ENCODE measurements around the gene KIAA0586.
A peak's percentile ranks its signal among the peaks of the same experiment; 100 is the strongest.
"Not testable (repeated sequence)": the region's sequence is repeated elsewhere in the genome, so short reads cannot be mapped to it uniquely, and the experiment has no call there.

The KIAA0586 gene

GRCh38 chr14:58549105-58549757 is 121.7 kb downstream of the KIAA0586 start:
- no peak for DNase-seq (ENCODE audit: low read depth in 2 of 2)

DNA sequence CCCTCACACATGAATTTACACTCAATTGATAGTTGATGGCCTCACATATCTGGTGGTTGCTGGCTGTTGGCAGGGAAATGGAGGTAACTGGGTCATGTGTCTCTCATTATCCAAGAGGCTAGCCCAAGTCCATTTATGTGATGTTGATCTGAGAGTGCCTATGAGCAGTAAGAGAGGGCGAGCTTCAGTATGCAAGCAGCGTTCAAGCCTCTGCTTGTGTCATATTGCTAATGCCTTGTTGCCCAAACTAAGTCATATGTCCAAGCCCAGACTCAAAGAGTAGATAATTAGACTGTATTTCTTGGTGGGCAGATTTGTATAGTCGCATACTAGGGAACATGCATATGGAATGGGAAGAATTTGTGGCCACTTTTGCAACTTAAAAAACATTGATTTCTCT is 126.4 kb downstream of the KIAA0586 start:
- no peak for DNase-seq (ENCODE audit: low read depth in 2 of 2)

DNA sequence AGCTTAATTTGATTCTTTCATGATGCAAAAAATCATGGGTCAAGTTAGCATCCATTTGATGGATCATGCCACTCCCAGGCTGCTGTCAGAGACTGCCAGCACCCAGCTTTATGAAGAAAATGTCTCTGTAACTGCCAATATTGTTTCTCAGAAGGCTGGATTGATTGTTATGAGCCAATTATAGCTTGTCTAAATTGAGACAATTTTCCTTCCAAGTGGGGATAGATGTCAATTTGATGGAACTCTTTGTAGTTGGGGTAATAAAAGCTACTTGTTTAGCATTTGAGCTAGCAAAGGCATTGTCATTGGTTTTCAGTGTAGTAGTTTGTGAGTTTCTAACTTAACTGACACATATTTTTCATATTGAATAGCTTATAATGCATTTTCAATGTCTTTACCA is 128.1 kb downstream of the KIAA0586 start:
- DNase-seq (ENCODE audit: low read depth in 2 of 2): no peak

DNA sequence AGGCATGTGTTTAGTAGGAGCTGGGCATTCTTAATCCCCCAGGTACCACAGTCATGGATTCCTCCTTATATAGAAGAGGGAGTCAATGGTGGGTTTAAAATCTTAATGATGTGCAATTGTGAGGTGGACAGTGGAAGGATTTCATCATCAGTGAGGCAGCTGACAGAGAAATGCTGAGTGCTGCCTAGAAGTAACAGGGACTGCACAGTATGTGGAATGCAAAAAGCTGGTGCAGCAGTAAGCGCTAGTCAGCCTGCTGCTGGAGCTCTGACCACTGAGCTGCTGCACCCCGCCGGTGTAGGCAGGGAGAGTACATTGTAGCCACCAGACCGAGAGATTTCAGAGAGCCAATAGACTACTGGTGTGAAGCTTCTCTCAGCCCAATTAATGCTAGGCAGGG is 129.7 kb downstream of the KIAA0586 start:
- no peak for DNase-seq (ENCODE audit: low read depth in 2 of 2)

DNA sequence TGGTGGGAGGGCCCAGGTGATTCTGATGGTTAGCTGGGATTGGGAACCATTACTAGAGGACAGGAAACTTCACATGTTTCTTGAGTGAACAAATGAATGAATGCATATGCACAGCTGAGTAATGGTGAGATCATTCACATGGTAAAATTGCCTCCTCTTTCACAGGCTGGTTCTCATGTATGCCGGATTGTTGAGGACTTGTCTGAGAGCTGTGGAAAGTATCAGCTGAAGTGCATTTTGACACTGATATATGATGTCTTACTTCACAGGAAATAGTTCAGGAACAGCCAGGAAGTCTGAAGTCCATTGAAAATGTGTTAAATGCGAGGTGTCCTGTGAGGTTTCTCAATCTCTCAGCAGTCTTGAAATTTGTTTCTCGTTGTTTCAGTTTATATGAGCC is 132.7 kb downstream of the KIAA0586 start:
- DNase-seq (ENCODE audit: low read depth in 2 of 2): no peak

DNA sequence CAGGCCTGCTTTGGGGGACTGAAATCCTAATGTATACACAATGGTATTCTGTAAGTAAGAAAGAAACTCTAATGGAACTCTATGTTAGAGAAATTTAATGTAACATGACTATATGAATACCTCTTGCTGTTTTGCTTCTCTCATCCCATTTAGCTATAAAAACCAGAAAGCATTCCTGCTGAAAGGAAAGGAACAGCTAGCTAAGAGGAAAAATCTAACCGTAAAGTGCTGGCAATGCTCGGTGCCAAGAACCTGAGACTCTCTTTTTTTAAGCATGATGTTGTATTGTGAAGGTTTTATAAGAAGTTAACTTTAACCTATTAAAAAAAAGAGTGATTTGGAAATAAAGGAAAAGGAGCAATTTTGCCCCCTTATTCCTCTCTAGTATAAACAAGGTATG is 134.6 kb downstream of the KIAA0586 start:
- no peak for DNase-seq (ENCODE audit: low read depth in 2 of 2)

DNA sequence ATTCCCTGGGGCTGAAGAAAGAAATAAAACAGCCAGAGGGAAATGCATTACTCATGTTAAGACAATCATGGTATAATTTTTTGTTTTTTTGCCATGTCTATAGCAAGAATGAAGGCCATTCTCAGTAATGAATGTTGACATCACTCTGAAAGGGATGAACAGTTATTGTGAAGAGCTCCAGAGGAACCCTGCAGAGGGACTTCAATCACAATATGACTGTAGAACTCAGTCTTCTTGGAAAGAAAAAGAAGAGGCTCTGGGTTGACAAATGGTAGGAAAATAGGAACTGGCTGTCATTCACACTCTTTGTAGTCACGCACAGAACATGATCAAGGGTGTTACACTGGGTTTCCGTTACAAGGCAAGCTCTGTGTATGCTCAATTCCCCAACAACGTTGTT is 136.5 kb downstream of the KIAA0586 start:
- no peak for DNase-seq (ENCODE audit: low read depth in 2 of 2)

- no peak for DNase-seq (ENCODE audit: low read depth in 2 of 2)
These were observed 138.3 kb downstream of the KIAA0586 start for GRCh38 chr14:58565832-58566231.

DNA sequence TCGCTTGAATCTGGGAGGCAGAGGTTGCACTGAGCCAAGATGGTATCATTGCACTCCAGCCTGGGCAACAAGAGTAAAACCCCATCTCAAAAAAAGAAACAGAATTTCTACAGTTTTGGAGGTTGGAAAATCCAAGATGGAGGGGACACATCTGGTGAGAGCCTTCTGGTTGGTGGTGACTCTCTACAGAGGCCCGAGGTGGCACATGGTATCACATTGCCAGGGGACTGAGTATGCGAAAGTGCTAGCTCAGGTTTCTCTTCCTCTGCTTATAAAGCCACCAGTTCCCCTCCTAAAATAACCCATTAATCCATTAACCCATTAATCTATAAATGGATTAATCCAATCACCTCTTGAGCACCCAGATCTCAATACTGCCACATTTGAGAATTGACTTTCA is 139.5 kb downstream of the KIAA0586 start:
- DNase-seq (ENCODE audit: low read depth in 2 of 2): no peak

DNA sequence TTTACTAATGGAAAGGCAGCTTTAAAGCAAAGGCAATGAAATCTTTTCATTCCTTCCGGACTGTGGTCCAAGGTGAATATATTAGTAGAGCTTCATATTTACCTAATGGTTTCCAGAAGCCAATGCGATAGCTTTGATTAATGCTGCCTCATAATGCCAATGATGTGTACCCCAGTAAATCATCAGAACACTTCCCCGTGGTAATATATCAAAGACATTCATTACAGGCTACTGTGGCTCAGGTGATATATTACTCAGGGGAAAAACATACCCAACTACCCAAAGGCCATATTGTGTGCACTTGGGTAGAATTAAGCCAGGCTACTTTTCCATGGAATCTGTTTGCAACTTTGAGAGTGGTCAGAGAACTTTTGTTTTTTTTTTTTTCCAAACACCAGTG is 140.8 kb downstream of the KIAA0586 start:
- DNase-seq (ENCODE audit: low read depth in 2 of 2): no peak

- DNase-seq (ENCODE audit: low read depth in 2 of 2): no peak
These were observed 143.7 kb downstream of the KIAA0586 start for GRCh38 chr14:58571256-58571655.

- peak; percentile 1 to 36 for DNase-seq (ENCODE audit: low read depth in 2 of 2)
These were observed 144.4 kb downstream of the KIAA0586 start for GRCh38 chr14:58571769-58572472.

DNA sequence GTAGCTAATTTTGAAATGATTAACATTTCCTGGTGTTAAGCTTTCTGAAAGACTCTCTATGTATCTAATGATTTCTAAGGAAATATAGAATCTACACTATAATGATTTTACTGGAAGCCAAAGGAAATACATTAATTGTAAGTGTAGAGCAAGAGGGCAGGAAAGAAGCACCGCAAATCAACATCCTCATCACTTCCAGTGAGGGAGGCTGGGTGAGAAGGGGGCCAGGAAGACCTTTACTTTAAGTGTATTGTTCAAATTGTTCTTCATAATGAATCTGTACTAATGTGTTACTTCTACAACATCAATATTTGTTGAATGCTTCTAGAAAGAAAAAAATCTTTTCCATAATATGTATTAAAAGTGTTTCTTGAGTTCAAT is 144.9 kb downstream of the KIAA0586 start:
- DNase-seq (ENCODE audit: low read depth in 2 of 2): no peak

DNA sequence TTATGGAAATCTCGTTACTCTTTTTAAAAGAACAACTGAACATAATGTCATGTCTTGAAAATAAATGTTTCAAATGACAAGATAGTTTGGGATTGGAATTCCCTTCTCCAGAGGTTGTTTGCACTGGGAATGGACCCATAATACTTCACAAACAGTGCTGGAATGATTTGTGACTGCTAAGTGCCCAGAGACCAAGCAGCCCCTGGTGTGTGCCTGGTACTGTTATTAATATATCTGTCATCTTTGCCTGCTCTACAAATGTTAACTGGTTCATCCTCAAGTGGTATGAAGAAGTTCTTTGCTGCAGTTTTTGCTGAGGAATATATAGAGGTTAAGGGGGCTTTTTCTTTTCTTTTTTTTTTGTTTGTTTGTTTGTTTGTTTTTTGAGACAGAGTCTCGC is 145.3 kb downstream of the KIAA0586 start:
- no peak for DNase-seq (ENCODE audit: low read depth in 2 of 2)

- DNase-seq (ENCODE audit: low read depth in 2 of 2): no peak
These were observed 147.1 kb downstream of the KIAA0586 start for GRCh38 chr14:58574623-58575022.

DNA sequence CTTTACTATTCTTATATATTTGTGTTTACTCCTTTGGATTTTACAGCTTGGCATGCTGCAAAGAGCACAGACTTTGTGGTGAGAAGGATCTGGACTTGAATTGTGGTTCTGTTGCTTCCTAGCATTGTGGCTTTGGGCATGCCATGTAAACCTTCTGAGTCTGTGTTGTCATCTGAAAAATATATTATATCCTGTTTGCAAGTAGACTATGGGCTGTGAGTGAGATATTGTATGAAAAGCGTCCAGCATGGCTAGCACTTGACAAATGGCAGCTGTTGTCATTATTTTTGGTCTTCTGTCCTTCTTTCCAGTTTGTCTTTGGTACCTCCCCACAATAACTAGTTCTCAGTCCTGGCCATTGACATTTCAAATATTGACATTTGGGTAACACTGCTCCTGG is 148.4 kb downstream of the KIAA0586 start:
- no peak for DNase-seq (ENCODE audit: low read depth in 2 of 2)

GRCh38 chr14:58580035-58580434 is 152.5 kb downstream of the KIAA0586 start:
- DNase-seq (ENCODE audit: low read depth in 2 of 2): not testable (repeated sequence)

DNA sequence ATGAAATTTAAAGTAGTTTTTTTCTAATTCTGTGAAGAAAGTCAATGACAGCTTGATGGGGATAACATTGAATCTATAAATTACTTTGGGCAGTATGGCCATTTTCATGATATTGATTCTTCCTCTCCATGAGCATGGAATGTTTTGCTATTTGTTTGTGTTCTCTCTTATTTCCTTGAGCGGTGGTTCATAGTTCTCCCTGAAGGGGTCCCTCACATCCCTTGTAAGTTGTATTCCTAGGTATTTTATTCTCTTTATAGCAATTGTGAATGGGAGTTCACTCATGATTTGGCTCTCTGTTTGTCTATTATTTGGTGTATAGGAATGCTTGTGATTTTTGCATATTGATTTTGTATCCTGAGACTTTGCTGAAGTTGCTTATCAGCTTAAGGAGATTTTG is 153.9 kb downstream of the KIAA0586 start:
- not testable (repeated sequence) for DNase-seq (ENCODE audit: low read depth in 2 of 2)

- DNase-seq (ENCODE audit: low read depth in 2 of 2): no peak
These were observed 156.9 kb downstream of the KIAA0586 start for GRCh38 chr14:58584383-58584782.

DNA sequence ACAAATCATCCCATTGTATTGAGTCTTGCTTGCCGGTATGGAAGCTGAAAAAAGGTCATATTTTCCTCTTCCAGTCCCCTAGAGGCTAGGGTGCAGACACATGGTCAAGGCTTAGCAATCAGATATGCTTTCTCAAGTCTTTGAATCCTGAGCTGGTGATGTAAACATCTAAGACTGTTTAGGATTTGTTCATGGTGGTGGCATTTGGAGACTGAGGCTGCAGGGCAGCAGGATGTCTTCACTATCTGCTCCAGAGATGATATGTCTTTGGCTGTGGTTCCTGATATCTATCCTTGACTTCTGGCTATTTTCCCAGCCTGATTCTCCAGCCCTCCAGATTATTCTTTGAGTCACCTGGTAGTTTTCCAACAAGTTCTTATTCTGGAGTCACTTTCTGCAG is 159.8 kb downstream of the KIAA0586 start:
- DNase-seq (ENCODE audit: low read depth in 2 of 2): no peak

GRCh38 chr14:58588321-58588720 is 160.8 kb downstream of the KIAA0586 start:
- not testable (repeated sequence) for DNase-seq (ENCODE audit: low read depth in 2 of 2)

GRCh38 chr14:58593977-58594376 is 166.5 kb downstream of the KIAA0586 start:
- DNase-seq (ENCODE audit: low read depth in 2 of 2): no peak

DNA sequence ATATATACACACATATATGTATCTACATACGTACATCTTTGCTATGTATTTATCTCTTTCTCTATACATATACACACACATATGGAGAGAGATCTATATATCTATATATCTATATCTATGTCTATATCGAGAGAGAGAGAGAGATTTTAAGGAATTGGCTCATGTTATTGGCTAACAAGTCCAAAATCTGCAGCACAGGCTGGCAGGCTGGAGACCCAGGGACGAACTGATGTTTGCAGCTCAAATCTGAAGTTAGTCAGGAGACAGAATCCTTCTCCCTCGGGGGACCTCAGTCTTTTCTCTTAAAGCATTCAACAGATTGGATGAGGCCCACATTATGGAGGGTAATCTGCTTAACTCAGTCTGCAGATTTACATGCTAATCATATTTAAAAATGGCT is 169.5 kb downstream of the KIAA0586 start:
- no peak for DNase-seq (ENCODE audit: low read depth in 2 of 2)
